GM21515 (cell line): ENCODE measurements around the gene SEMG2.

Experiments
- ATAC-seq: cut with Tn5 transposase; IDR thresholded peaks from one replicate; pipeline ENCODE4 v1.9.1; 2021; ENCODE audit not compliant: unreplicated experiment

Gene SEMG2

GRCh38 chr20:45221076-45221475 lies at the start of gene SEMG2:
SEMG2 (plus strand) TSS chr20:45221373; CDS start chr20:45221390, 17 bp downstream.
- ATAC-seq = no peak

- ATAC-seq = no peak
Measured at GRCh38 chr20:45173522-45173921, 47.7 kb upstream of the SEMG2 start.

GRCh38 chr20:45174434-45175364 lies 46.5 kb upstream of the SEMG2 start, which contains the start of gene PI3:
PI3 (plus strand) TSS chr20:45174902; CDS start chr20:45174923, 21 bp downstream.
- no peak for ATAC-seq

- no peak for ATAC-seq
Measured at GRCh38 chr20:45176526-45177267, 44.5 kb upstream of the SEMG2 start.

GRCh38 chr20:45179166-45179565 lies 42.0 kb upstream of the SEMG2 start:
- no peak for ATAC-seq

GRCh38 chr20:45181639-45182038 lies 39.5 kb upstream of the SEMG2 start:
- ATAC-seq = no peak

GRCh38 chr20:45183084-45183483 lies 38.1 kb upstream of the SEMG2 start:
- no peak for ATAC-seq

- ATAC-seq = no peak
Measured at GRCh38 chr20:45187693-45188092, 33.5 kb upstream of the SEMG2 start.

- ATAC-seq = no peak
Measured at GRCh38 chr20:45189067-45189609, 32.0 kb upstream of the SEMG2 start.

GRCh38 chr20:45189861-45190260 lies 31.3 kb upstream of the SEMG2 start:
- no peak for ATAC-seq

- no peak for ATAC-seq
Measured at GRCh38 chr20:45191926-45192325, 29.2 kb upstream of the SEMG2 start.

GRCh38 chr20:45193331-45193730 lies 27.8 kb upstream of the SEMG2 start:
- ATAC-seq = no peak

GRCh38 chr20:45206725-45207124 lies 14.4 kb upstream of the SEMG2 start, which contains the start of gene SEMG1:
SEMG1 (plus strand) TSS chr20:45207033; CDS start chr20:45207054, 21 bp downstream.
- no peak for ATAC-seq

GRCh38 chr20:45209924-45210323 lies 11.2 kb upstream of the SEMG2 start:
- no peak for ATAC-seq

- ATAC-seq = no peak
Measured at GRCh38 chr20:45211569-45212474, 9.4 kb upstream of the SEMG2 start.

GRCh38 chr20:45212836-45213235 lies 8.3 kb upstream of the SEMG2 start:
- ATAC-seq = no peak

GRCh38 chr20:45218124-45218523 lies 3.0 kb upstream of the SEMG2 start:
- no peak for ATAC-seq

GRCh38 chr20:45218636-45219035 lies 2.5 kb upstream of the SEMG2 start:
- no peak for ATAC-seq

- ATAC-seq = no peak
Measured at GRCh38 chr20:45223136-45223535, 2.0 kb downstream of the SEMG2 start.

GRCh38 chr20:45226287-45226686 lies 5.1 kb downstream of the SEMG2 start:
- no peak for ATAC-seq
